ENCODE data around the gene CACNA1G.

CACNA1G gene

GRCh38 chr17:50551433-50551815 lies 9.1 kb upstream of the CACNA1G start:
- in situ Hi-C loops (cut with HindIII; ENCODE audit: low sequenced_read_pairs): no loop called here
- no peak overlapping the region for H3K4me3 ChIP-seq (ENCODE audit: low read depth, low read length)
- TF ChIP-seq CTCF (IDR thresholded peaks at IDR 0.05; ENCODE audit: low read depth, low read length): no peak
- DNase-seq (ENCODE audit: low read depth, low spot score): no peak

GRCh38 chr17:50551884-50552283 lies 8.6 kb upstream of the CACNA1G start:
- no peak for TF ChIP-seq CTCF (IDR thresholded peaks at IDR 0.05; ENCODE audit: low read depth, low read length)
- no peak for DNase-seq (ENCODE audit: low read depth, low spot score)
- in situ Hi-C loops (cut with HindIII; ENCODE audit: low sequenced_read_pairs): no loop called here
- no peak overlapping the region for H3K4me3 ChIP-seq (ENCODE audit: low read depth, low read length)

- no peak for TF ChIP-seq CTCF (IDR thresholded peaks at IDR 0.05; ENCODE audit: low read depth, low read length)
- no peak for DNase-seq (ENCODE audit: low read depth, low spot score)
- no peak overlapping the region for H3K4me3 ChIP-seq (ENCODE audit: low read depth, low read length)
- in situ Hi-C loops (cut with HindIII; ENCODE audit: low sequenced_read_pairs): no loop called here
These were observed 6.3 kb upstream of the CACNA1G start for GRCh38 chr17:50554201-50554600.

GRCh38 chr17:50556803-50557202 lies 3.7 kb upstream of the CACNA1G start:
- in situ Hi-C loops (cut with HindIII; ENCODE audit: low sequenced_read_pairs): no loop called here
- TF ChIP-seq CTCF (IDR thresholded peaks at IDR 0.05; ENCODE audit: low read depth, low read length): no peak
- H3K4me3 ChIP-seq (ENCODE audit: low read depth, low read length): no peak overlapping the region
- no peak for DNase-seq (ENCODE audit: low read depth, low spot score)

GRCh38 chr17:50557630-50558029 lies 2.9 kb upstream of the CACNA1G start:
- DNase-seq (ENCODE audit: low read depth, low spot score): no peak
- no peak for TF ChIP-seq CTCF (IDR thresholded peaks at IDR 0.05; ENCODE audit: low read depth, low read length)
- in situ Hi-C loops (cut with HindIII; ENCODE audit: low sequenced_read_pairs): no loop called here
- no peak overlapping the region for H3K4me3 ChIP-seq (ENCODE audit: low read depth, low read length)

GRCh38 chr17:50558091-50558490 lies 2.4 kb upstream of the CACNA1G start:
- TF ChIP-seq CTCF (IDR thresholded peaks at IDR 0.05; ENCODE audit: low read depth, low read length): no peak
- H3K4me3 ChIP-seq (ENCODE audit: low read depth, low read length): no peak overlapping the region
- no peak for DNase-seq (ENCODE audit: low read depth, low spot score)
- in situ Hi-C loops (cut with HindIII; ENCODE audit: low sequenced_read_pairs): no loop called here

GRCh38 chr17:50558581-50558940 lies 2.0 kb upstream of the CACNA1G start:
- no peak overlapping the region for H3K4me3 ChIP-seq (ENCODE audit: low read depth, low read length)
- DNase-seq (ENCODE audit: low read depth, low spot score): no peak
- in situ Hi-C loops (cut with HindIII; ENCODE audit: low sequenced_read_pairs): no loop called here
- TF ChIP-seq CTCF (IDR thresholded peaks at IDR 0.05; ENCODE audit: low read depth, low read length): no peak

Measured in astrocyte of the spinal cord (primary cell).